Heart right ventricle (tissue), 16 donors: ENCODE data around the gene SND1. TPM values are rescaled to one million over a fixed set of nuclear protein-coding genes. Genes with fewer than 3 reads are reported as not detected.

ENCODE experiments used
- ATAC-seq, 8 donors: fragments of 200-7000 bp; cut with Tn5 transposase; one replicate each; pipeline ENCODE4 v1.9.1; 2020; ENCODE audit warnings: mild to moderate bottlenecking in 8 of 8, moderate library complexity in 8 of 8, moderate number of reproducible peaks in 1 of 8
- DNase-seq, 2 donors: peaks; one replicate each; pipeline ENCODE4 v3.0.0-alpha.2; 2020
- H3K27ac ChIP-seq, 10 donors: fragments of 200-600 bp; sonication (generic) in 2 of 10; one replicate each; pipeline versions ENCODE4 v1.5.0 to v1.8.0; 2020 to 2022; ENCODE audit warnings: mild to moderate bottlenecking in 3 of 10
- H3K27me3 ChIP-seq, 7 donors: fragments of 200-600 bp; one replicate each; pipeline ENCODE4 v1.8.0; 2021 to 2022; ENCODE audit warnings: mild to moderate bottlenecking in 2 of 7
- H3K36me3 ChIP-seq, 9 donors: fragments of 200-600 bp; sonication (generic) in 1 of 9; one replicate each; pipeline versions ENCODE4 v1.5.0 to v1.8.0; 2020 to 2022; ENCODE audit warnings: mild to moderate bottlenecking in 2 of 9
- H3K4me1 ChIP-seq, 9 donors: fragments of 200-600 bp; sonication (generic) in 1 of 9; one replicate each; pipeline versions ENCODE4 v1.5.0 to v1.8.0; 2020 to 2022; ENCODE audit warnings: mild to moderate bottlenecking in 4 of 9
- H3K4me3 ChIP-seq, 10 donors: fragments of 200-600 bp; sonication (generic) in 2 of 10; one replicate each; pipeline versions ENCODE4 v1.5.0 to v1.8.0; 2020 to 2022; ENCODE audit warnings: mild to moderate bottlenecking in 7 of 10, moderate library complexity in 2 of 10
- H3K9me3 ChIP-seq, 11 donors: fragments of 200-600 bp in 10 of 11; sonication (generic) in 2 of 11; one replicate each; pipeline versions ENCODE4 v1.5.0 to v1.8.0; 2013 to 2022; ENCODE audit warnings: mild to moderate bottlenecking in 2 of 11, control low read depth in 1 of 11, moderate library complexity in 1 of 11
- CTCF ChIP-seq, 9 donors: fragments of 200-600 bp; sonication (generic) in 2 of 9; IDR thresholded peaks; one replicate each; pipeline versions ENCODE4 v1.5.0 to v1.8.0; 2021 to 2022; ENCODE audit warnings: antibody characterized with exemption in 9 of 9, mild to moderate bottlenecking in 5 of 9, moderate library complexity in 1 of 9
- WGBS, 2 donors: extraction: QIAGEN DNeasy Blood & Tissue Kit; methylation state at CpG; one replicate each; pipeline ENCODE4 v1.1.7; 2013; ENCODE audit warnings: inconsistent platforms in 1 of 2; 5-methylcytosine and 5-hydroxymethylcytosine counted together
- intact Hi-C, 10 donors: fragments of 100-400 bp; cut with DNase I; formaldehyde crosslinking; loops; one replicate each; pipeline versions ENCODE4 v1.11.1 to v1.14.2; 2022
- polyA plus RNA-seq, 2 donors: library from polyadenylated mRNA; stranded (reverse); fragments of 200-250 nt; gene quantifications; one replicate each; pipeline ENCODE4 v1.2.3, GENCODE V29; 2013
- total RNA-seq, 10 donors: library from RNA; stranded (reverse); fragmentation: NEBNext Ultra II Directional in 3 of 10; extraction: Animal tissue kit (Norgen Biotek cat#: 25700) in 3 of 10; gene quantifications; one replicate each; pipeline versions ENCODE4 v1.2.1 to v1.2.4, GENCODE V29; 2021 to 2023
- donor health status: Arrhythmogenic right ventricular cardiomyopathy.
- donor health status: ischemic (EF 13 %, LVEDD 7.1; RV severe dilation, severe dysfunction).
- donor health status: healthy with polysubstance abuse.
- donor health status: DM: no; HTN: yes; CAD: no.
- donor health status: DM: no; HTN: no; CAD: no.
- donor health status: ischemic (EF 25% LVEDD 6.9; RV normal size, moderate dysfunction).
- donor health status: ischemic (EF 25% LVEDD 5.7; RV mildly dilated, moderate dysfunction).
- donor health status: healthy.
- donor health status: DM: yes; HTN: yes; CAD: no.
- donor health status: Ischemic cardiomyopathy.
- donor health status: ischemic (EF 35%, LVEDD 5.7; RV mildly dilated, moderate dysfunction).
- donor health status: nonischemic (EF 11% LVEDD 7.7; RV severe dilation, severe dysfunction).
- donor health status: DM: yes; HTN: yes; CAD: no.
- donor health status: PGD.
- donor health status: ischemic (EF 29% LVEDD 5.4; RV normal size, mild dysfunction).
- donor health status: nonischemic (EF 23%, LVEDD 6.1; RV moderate dilation, normal function).

SND1 gene
- total and polyA plus RNA-seq, 12 donors: 39.9 to 107 (median 80.8) TPM

GRCh38 chr7:128017460-128017859 lies 365.5 kb downstream of the SND1 start:
- WGBS, 2 donors: 83 to 86% methylated on average over 6 of the region's 6 CpGs
- intact Hi-C loops: no loop called here
- ATAC-seq (no peak), DNase-seq (no peak)
- Histone ChIP-seq H3K4me1 (peaks cover 0 to 18% (median 0%) of the 10 kb centered on the region in 9 donors), H3K4me3 (no peak overlapping the region), H3K27me3 (no peaks in the 10 kb centered on the region), H3K27ac (no peak overlapping the region), H3K9me3 (no peaks in the 10 kb centered on the region), H3K36me3 (peaks cover 0 to 49% (median 0%) of the 10 kb centered on the region in 9 donors)
- no peak for TF ChIP-seq CTCF (IDR thresholded peaks at IDR 0.05)

- WGBS, 2 donors: 77 to 87% methylated on average over 8 of the region's 8 CpGs
- ATAC-seq: peak in 4 of 8 donors; percentile 23 to 56 (median 37)
- no peak for TF ChIP-seq CTCF (IDR thresholded peaks at IDR 0.05)
Measured at GRCh38 chr7:128017862-128018845, 366.2 kb downstream of the SND1 start.

GRCh38 chr7:128019288-128019687 lies 367.3 kb downstream of the SND1 start:
- ATAC-seq (no peak), DNase-seq (no peak)
- peaks cover 0 to 32% (median 0%) of the 10 kb centered on the region in 9 donors for H3K36me3 ChIP-seq
- no peak overlapping the region for H3K27ac ChIP-seq
- no peaks in the 10 kb centered on the region for H3K9me3 ChIP-seq
- TF ChIP-seq CTCF (IDR thresholded peaks at IDR 0.05): no peak
- 89 to 93% methylated on average over 3 of the region's 3 CpGs for WGBS, 2 donors
- H3K27me3 ChIP-seq: no peaks in the 10 kb centered on the region
- H3K4me3 ChIP-seq: no peak overlapping the region
- intact Hi-C loops: no loop called here
- H3K4me1 ChIP-seq: peaks cover 0 to 30% (median 0%) of the 10 kb centered on the region in 9 donors

More at GRCh38 chr7:128017862-128018845, 366.2 kb downstream of the SND1 start:
- peaks cover 0 to 42% (median 0%) of the 10 kb centered on the region in 9 donors for H3K36me3 ChIP-seq
- no peak for DNase-seq
- H3K4me3 ChIP-seq: no peak overlapping the region
- no peaks in the 10 kb centered on the region for H3K27me3 ChIP-seq
- H3K27ac ChIP-seq: no peak overlapping the region
- no peaks in the 10 kb centered on the region for H3K9me3 ChIP-seq
- intact Hi-C loops: no loop called here
- H3K4me1 ChIP-seq: peaks cover 0 to 25% (median 0%) of the 10 kb centered on the region in 9 donors

GRCh38 chr7:128020159-128020558 lies 368.2 kb downstream of the SND1 start:
- Histone ChIP-seq H3K9me3 (no peaks in the 10 kb centered on the region), H3K4me1 (peaks cover 0 to 39% (median 4%) of the 10 kb centered on the region in 9 donors), H3K4me3 (no peak overlapping the region), H3K27ac (no peak overlapping the region), H3K36me3 (peaks cover 0 to 32% (median 0%) of the 10 kb centered on the region in 9 donors), H3K27me3 (no peaks in the 10 kb centered on the region)
- TF ChIP-seq CTCF (IDR thresholded peaks at IDR 0.05): peak in 3 of 9 donors; percentile 7 to 39 (median 17)
- ATAC-seq (no peak), DNase-seq (no peak)
- intact Hi-C loops: loop anchor here in 1 of 10 donors (10.0 kb wide), 1 partner anchor 315 kb away; no protein-coding TSS in a partner anchor
- 91 to 93% methylated on average over 6 of the region's 6 CpGs for WGBS, 2 donors
